ENCODE measurements around the gene LSM10.
A peak's percentile ranks its signal among the peaks of the same experiment; 100 is the strongest.

The LSM10 gene

GRCh38 chr1:36355811-36356210 lies 41.9 kb downstream of the LSM10 start:
- no peak for DNase-seq (ENCODE audit: low read depth in 2 of 2)
- no peak overlapping the region for H3K4me3 ChIP-seq (replicated peaks in 1 of 2; ENCODE audit: low read depth in 2 of 2, low read length in 2 of 2)
- no peak for TF ChIP-seq CTCF (IDR thresholded peaks at IDR 0.05; ENCODE audit: low read depth, low read length)

- no peak overlapping the region for H3K4me3 ChIP-seq (replicated peaks in 1 of 2; ENCODE audit: low read depth in 2 of 2, low read length in 2 of 2)
- TF ChIP-seq CTCF (IDR thresholded peaks at IDR 0.05; ENCODE audit: low read depth, low read length): no peak
- DNase-seq (ENCODE audit: low read depth in 2 of 2): no peak
Measured at GRCh38 chr1:36354486-36354885, 43.2 kb downstream of the LSM10 start.

- H3K4me3 ChIP-seq (replicated peaks in 1 of 2; ENCODE audit: low read depth in 2 of 2, low read length in 2 of 2): no peak overlapping the region
- TF ChIP-seq CTCF (IDR thresholded peaks at IDR 0.05; ENCODE audit: low read depth, low read length): no peak
- peak in 1 of 2 donors; percentile 78 for DNase-seq (ENCODE audit: low read depth in 2 of 2)
Measured at GRCh38 chr1:36352910-36353878, 44.5 kb downstream of the LSM10 start.

- peak; percentile 63 to 72 for DNase-seq (ENCODE audit: low read depth in 2 of 2)
- TF ChIP-seq CTCF (IDR thresholded peaks at IDR 0.05; ENCODE audit: low read depth, low read length): no peak
Measured at GRCh38 chr1:36352125-36352909, 45.4 kb downstream of the LSM10 start.

GRCh38 chr1:36351227-36351977 lies 46.3 kb downstream of the LSM10 start:
- DNase-seq (ENCODE audit: low read depth in 2 of 2): peak; percentile 78 to 92
- no peak overlapping the region for H3K4me3 ChIP-seq (replicated peaks in 1 of 2; ENCODE audit: low read depth in 2 of 2, low read length in 2 of 2)
- peak; percentile 7 for TF ChIP-seq CTCF (IDR thresholded peaks at IDR 0.05; ENCODE audit: low read depth, low read length)

More at GRCh38 chr1:36352125-36352909, 45.4 kb downstream of the LSM10 start:
- H3K4me3 ChIP-seq (replicated peaks in 1 of 2; ENCODE audit: low read depth in 2 of 2, low read length in 2 of 2): no peak overlapping the region

GRCh38 chr1:36350659-36351226 lies 47.0 kb downstream of the LSM10 start:
- H3K4me3 ChIP-seq (replicated peaks in 1 of 2; ENCODE audit: low read depth in 2 of 2, low read length in 2 of 2): no peak overlapping the region
- no peak for TF ChIP-seq CTCF (IDR thresholded peaks at IDR 0.05; ENCODE audit: low read depth, low read length)
- DNase-seq (ENCODE audit: low read depth in 2 of 2): peak; percentile 74 to 86
